ENCODE results near the gene MORN1. TPM values are rescaled to one million over a fixed set of nuclear protein-coding genes. Genes with fewer than 3 reads are reported as not detected.

The MORN1 gene
- polyA plus RNA-seq, 1 of the 3 experiments (the other 2 are of a cell fraction), result 16.3 TPM

DNA sequence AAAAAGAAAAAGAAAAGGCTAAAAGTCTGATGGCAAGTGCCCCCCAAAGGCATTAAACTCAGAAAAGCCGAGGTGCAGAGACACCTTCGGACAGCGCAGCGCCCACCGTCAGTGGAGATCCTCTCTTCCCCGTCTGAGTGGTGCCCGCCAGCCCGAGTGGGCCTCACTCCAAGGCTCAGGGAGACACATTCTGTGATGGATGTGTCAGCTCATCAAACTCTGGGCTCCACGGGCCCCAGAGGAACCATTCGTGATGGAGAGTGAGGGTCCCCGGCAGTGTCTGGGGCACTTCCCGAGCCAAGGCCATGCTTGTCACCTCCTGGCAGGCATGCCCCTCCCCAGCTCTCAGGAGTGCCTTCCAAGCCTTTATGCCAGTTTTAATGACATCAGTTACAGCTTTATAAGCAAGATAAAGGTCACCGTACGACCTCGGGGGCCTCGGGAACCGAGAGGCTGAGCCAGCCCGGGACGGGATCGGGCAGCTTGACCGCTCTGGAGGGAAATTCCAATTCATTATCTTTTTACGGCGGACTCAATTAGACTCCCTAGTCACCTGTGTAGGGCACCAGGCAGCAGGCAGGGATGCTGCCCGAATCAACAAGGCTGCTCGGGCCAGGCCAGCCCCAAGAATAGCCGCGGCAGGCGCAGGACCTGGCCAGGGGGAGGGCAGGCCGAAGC, 49.5 kb downstream of the MORN1 start:
- no peak overlapping the region for H3K9ac ChIP-seq
- peak overlapping the region in 1 of 2 experiments; percentile 16; a peak in 1 of 4 replicates for H3K27ac ChIP-seq (ENCODE audit: low read depth in 2 of 2, low read length in 1 of 2)
- H3K4me3 ChIP-seq (ENCODE audit: low read depth in 2 of 2, low read length in 1 of 2), result no peak overlapping the region
- H3K36me3 ChIP-seq (replicated peaks in 1 of 2; ENCODE audit: control insufficient read depth in 1 of 2, insufficient read depth in 2 of 2, low read length in 1 of 2), result no peaks in the 10 kb centered on the region
- H3K9me2 ChIP-seq, result no peaks in the 10 kb centered on the region
- POLR2A ChIA-PET, result no interaction called here
- CTCF ChIA-PET, result no interaction called here
- TF ChIP-seq, protein P1, sequence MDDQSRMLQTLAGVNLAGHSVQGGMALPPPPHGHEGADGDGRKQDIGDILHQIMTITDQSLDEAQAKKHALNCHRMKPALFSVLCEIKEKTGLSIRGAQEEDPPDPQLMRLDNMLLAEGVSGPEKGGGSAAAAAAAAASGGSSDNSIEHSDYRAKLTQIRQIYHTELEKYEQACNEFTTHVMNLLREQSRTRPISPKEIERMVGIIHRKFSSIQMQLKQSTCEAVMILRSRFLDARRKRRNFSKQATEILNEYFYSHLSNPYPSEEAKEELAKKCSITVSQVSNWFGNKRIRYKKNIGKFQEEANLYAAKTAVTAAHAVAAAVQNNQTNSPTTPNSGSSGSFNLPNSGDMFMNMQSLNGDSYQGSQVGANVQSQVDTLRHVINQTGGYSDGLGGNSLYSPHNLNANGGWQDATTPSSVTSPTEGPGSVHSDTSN (IDR thresholded peaks at IDR 0.05), result no peak
- TF ChIP-seq YY1 (IDR thresholded peaks at IDR 0.05; ENCODE audit: low read depth), result no peak
- no peak for TF ChIP-seq TEAD4 (IDR thresholded peaks at IDR 0.05; ENCODE audit: borderline replicate concordance, insufficient read depth)
- no peak for TF ChIP-seq CHD2 (IDR thresholded peaks at IDR 0.05; ENCODE audit: low read length, partially characterized antibody)
- no peak for TF ChIP-seq SMC3 (IDR thresholded peaks at IDR 0.05; ENCODE audit: low read depth, low read length)
- TF ChIP-seq JUND (IDR thresholded peaks at IDR 0.05), result no peak
- TF ChIP-seq FOXJ3 (CRISPR knock-in tag; IDR thresholded peaks at IDR 0.05), result no peak
- TF ChIP-seq SIN3A (IDR thresholded peaks at IDR 0.05; ENCODE audit: borderline replicate concordance, low read depth, low read length), result no peak
- no peak for TF ChIP-seq GATA2 (CRISPR knock-in tag; IDR thresholded peaks at IDR 0.05)
- TF ChIP-seq POLR2AphosphoS5 (IDR thresholded peaks at IDR 0.05; ENCODE audit: low read depth, low read length), result no peak
- DNase-seq, result no peak
- H3K4me2 ChIP-seq, result no peak overlapping the region
- no peaks in the 10 kb centered on the region for H3K79me2 ChIP-seq (ENCODE audit: insufficient read depth)
- no peaks in the 10 kb centered on the region for H3K9me3 ChIP-seq
- H3K27me3 ChIP-seq (ENCODE audit: insufficient read depth), result no peaks in the 10 kb centered on the region
- H3F3A ChIP-seq (replicated peaks; ENCODE audit: insufficient read depth), result no peaks in the 10 kb centered on the region
- H3K4me1 ChIP-seq (ENCODE audit: control insufficient read depth in 1 of 2, insufficient read depth in 2 of 2, low read depth in 1 of 2, low read length in 1 of 2), result peaks cover 0 to 17% of the 10 kb centered on the region in 2 experiments; a peak in 1 of 4 replicates
- WGBS (ENCODE audit: low lambda C conversion rate), result 71% methylated on average over 26 of the region's 29 CpGs
- no peaks in the 10 kb centered on the region for H4K20me1 ChIP-seq (ENCODE audit: insufficient read depth)
- no peak overlapping the region for H2AFZ ChIP-seq (ENCODE audit: low read depth)

DNA sequence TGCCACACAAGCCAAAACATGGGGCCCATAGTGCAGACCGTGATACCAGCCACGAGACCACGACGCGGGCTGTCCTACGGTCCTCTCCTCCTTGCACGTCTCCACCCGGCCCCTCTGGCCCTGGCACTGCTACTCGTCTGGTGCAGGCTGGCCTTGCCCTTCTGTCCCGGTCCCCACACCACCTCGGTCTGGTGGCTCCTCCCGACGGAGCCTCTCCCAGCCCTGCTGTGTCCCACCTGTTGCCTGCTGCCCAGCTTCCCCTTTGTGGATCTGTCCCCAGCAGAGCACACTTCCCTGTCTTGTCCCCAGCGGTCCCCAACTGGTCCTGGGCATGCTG, 50.5 kb downstream of the MORN1 start:
- Histone ChIP-seq H3K4me3 (ENCODE audit: low read depth in 2 of 2, low read length in 1 of 2) (no peak overlapping the region), H3K9ac (no peak overlapping the region), H3F3A (replicated peaks; ENCODE audit: insufficient read depth) (no peaks in the 10 kb centered on the region), H3K4me2 (no peak overlapping the region), H4K20me1 (ENCODE audit: insufficient read depth) (no peaks in the 10 kb centered on the region), H3K36me3 (replicated peaks in 1 of 2; ENCODE audit: control insufficient read depth in 1 of 2, insufficient read depth in 2 of 2, low read length in 1 of 2) (no peaks in the 10 kb centered on the region), H3K9me3 (no peaks in the 10 kb centered on the region), H3K27ac (ENCODE audit: low read depth in 2 of 2, low read length in 1 of 2) (no peak overlapping the region), H3K4me1 (ENCODE audit: control insufficient read depth in 1 of 2, insufficient read depth in 2 of 2, low read depth in 1 of 2, low read length in 1 of 2) (peaks cover 0 to 20% of the 10 kb centered on the region in 2 experiments; a peak in 1 of 4 replicates), H2AFZ (ENCODE audit: low read depth) (no peak overlapping the region), H3K9me2 (no peaks in the 10 kb centered on the region), H3K79me2 (ENCODE audit: insufficient read depth) (no peaks in the 10 kb centered on the region), H3K27me3 (ENCODE audit: insufficient read depth) (no peaks in the 10 kb centered on the region)
- 81% methylated on average over 4 of the region's 14 CpGs for whole genome bisulfite sequencing (ENCODE audit: low lambda C conversion rate)
- TF ChIP-seq EP300 (IDR thresholded peaks at IDR 0.05; ENCODE audit: borderline replicate concordance in 1 of 2, low read depth in 1 of 2, low read length in 1 of 2) (no peak), ELF1 (IDR thresholded peaks at IDR 0.05) (no peak), TCF12 (IDR thresholded peaks at IDR 0.05) (no peak), CHD2 (IDR thresholded peaks at IDR 0.05; ENCODE audit: low read length, partially characterized antibody) (no peak), MXI1 (IDR thresholded peaks at IDR 0.05; ENCODE audit: low read depth, low read length) (no peak), RCOR1 (IDR thresholded peaks at IDR 0.05; ENCODE audit: low read length) (no peak), TEAD4 (IDR thresholded peaks at IDR 0.05; ENCODE audit: borderline replicate concordance, insufficient read depth) (no peak), EZH2phosphoT487 (IDR thresholded peaks at IDR 0.05; ENCODE audit: borderline replicate concordance, low read depth) (no peak), SMC3 (IDR thresholded peaks at IDR 0.05; ENCODE audit: low read depth, low read length) (no peak), RFX5 (IDR thresholded peaks at IDR 0.05; ENCODE audit: low read length) (no peak), FOXJ3 (CRISPR knock-in tag; IDR thresholded peaks at IDR 0.05) (no peak), RXRA (IDR thresholded peaks at IDR 0.05; ENCODE audit: borderline replicate concordance, low read depth) (no peak), POLR2AphosphoS5 (IDR thresholded peaks at IDR 0.05; ENCODE audit: low read depth, low read length) (no peak)
- TF ChIP-seq, protein P2, sequence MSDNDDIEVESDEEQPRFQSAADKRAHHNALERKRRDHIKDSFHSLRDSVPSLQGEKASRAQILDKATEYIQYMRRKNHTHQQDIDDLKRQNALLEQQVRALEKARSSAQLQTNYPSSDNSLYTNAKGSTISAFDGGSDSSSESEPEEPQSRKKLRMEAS (IDR thresholded peaks at IDR 0.05; ENCODE audit: low read depth), result no peak
- TF ChIP-seq, protein P3, sequence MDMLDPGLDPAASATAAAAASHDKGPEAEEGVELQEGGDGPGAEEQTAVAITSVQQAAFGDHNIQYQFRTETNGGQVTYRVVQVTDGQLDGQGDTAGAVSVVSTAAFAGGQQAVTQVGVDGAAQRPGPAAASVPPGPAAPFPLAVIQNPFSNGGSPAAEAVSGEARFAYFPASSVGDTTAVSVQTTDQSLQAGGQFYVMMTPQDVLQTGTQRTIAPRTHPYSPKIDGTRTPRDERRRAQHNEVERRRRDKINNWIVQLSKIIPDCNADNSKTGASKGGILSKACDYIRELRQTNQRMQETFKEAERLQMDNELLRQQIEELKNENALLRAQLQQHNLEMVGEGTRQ (IDR thresholded peaks at IDR 0.05; ENCODE audit: borderline replicate concordance, low read depth, low read length), result no peak
- ChIA-PET POLR2A (no interaction called here), CTCF (no interaction called here)
- no peak for DNase-seq

Data from SK-N-SH (cell line).